Stimulated activated CD4-positive, alpha-beta T cell treated with anti-CD3 and anti-CD28 coated beads, Interleukin-12 subunit alpha, Interleukin-12 subunit beta, amount 100 ng/mL, for 48 hours (primary cell): Measurements from ENCODE around the gene EPM2AIP1.
A peak's percentile ranks its signal among the peaks of the same experiment; 100 is the strongest.
"Not testable (repeated sequence)": the region's sequence is repeated elsewhere in the genome, so short reads cannot be mapped to it uniquely, and the experiment has no call there.

Source experiments
- DNase-seq, 3 donors: peaks; one replicate each; pipeline ENCODE4 v3.0.0-alpha.2; 2020; ENCODE audit warnings: low read depth in 2 of 3, low spot score in 1 of 3

Gene EPM2AIP1

DNA sequence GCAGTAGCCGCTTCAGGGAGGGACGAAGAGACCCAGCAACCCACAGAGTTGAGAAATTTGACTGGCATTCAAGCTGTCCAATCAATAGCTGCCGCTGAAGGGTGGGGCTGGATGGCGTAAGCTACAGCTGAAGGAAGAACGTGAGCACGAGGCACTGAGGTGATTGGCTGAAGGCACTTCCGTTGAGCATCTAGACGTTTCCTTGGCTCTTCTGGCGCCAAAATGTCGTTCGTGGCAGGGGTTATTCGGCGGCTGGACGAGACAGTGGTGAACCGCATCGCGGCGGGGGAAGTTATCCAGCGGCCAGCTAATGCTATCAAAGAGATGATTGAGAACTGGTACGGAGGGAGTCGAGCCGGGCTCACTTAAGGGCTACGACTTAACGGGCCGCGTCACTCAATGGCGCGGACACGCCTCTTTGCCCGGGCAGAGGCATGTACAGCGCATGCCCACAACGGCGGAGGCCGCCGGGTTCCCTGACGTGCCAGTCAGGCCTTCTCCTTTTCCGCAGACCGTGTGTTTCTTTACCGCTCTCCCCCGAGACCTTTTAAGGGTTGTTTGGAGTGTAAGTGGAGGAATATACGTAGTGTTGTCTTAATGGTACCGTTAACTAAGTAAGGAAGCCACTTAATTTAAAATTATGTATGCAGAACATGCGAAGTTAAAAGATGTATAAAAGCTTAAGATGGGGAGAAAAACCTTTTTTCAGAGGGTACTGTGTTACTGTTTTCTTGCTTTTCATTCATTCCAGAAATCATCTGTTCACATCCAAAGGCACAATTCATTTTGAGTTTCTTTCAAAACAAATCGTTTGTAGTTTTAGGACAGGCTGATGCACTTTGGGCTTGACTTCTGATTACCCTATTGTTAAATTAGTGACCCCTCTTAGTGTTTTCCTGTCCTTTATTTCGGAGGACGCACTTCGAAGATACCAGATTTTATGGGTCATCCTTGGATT lies 674 bp upstream of the EPM2AIP1 start, which contains the start of gene MLH1:
TSS of gene MLH1 (plus strand) at position 193 of the 958 bp plus-strand sequence. CDS start at position 223, 30 bp downstream.
- DNase-seq, result peak; percentile 96 to 100 (median 99)

DNA sequence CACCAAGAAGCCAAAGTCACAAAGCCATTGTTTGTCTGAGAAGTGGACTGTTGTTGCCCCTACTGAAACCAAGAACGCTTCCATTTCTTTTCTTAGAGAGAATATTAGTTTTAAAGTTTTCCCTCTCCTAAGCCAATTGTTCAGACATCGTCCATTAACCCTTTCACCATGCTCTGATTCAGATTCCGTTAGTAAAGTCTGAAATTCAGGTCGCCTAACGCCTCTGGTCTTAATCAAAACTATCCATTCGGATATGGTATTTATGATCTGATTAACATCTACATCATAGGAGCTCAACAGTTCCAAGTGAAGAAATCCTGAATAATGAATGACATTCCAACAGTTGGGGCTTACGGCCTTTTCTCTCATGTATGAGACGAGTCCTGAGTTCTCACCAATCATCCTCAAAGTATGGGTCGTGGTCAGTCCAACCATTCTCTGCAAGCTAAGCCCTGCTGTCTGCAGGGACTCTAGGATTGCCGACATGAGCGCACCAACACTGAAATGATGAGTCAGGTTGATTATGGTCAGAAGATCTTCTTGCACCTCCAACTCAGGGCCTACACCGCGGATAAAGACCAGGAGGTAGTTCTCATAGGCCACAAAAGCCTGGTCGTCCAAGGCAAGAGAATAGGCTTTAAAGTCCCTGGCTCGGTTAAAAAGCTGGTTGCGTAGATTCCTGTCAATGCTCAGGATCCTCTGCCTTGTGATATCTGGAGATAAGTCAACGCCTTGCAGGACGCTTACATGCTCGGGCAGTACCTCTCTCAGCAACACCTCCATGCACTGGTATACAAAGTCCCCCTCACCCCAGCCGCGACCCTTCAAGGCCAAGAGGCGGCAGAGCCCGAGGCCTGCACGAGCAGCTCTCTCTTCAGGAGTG lies 767 bp downstream of the EPM2AIP1 start:
- peak in 2 of 3 donors; percentile 7 to 18 for DNase-seq

DNA sequence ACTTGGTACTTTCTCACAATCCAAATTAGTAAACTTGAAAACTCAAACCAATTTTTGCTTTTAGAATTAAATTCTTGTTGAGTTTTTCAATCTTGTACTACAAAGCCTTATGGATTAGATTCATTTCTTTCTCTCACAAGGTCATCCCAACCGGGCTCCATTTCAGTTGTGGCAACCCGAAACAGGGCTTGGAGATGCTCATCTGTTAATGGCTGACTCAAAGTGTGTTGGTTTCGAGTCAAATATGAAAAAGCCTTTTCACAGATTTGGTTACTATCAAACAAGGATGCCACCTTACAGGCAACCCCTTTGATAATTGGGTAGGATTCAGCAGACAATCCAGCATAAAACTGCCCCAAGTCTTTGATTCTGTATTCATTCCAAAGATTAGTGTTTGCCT lies 1.8 kb downstream of the EPM2AIP1 start:
- DNase-seq, result peak; percentile 11 to 26 (median 25)

GRCh38 chr3:36989568-36989967 lies 3.4 kb downstream of the EPM2AIP1 start:
- no peak for DNase-seq

GRCh38 chr3:36989005-36989404 lies 3.9 kb downstream of the EPM2AIP1 start:
- DNase-seq, result no peak

- DNase-seq, result no peak
These were observed 4.6 kb downstream of the EPM2AIP1 start for GRCh38 chr3:36988356-36988755.

GRCh38 chr3:36981006-36981405 lies 11.9 kb downstream of the EPM2AIP1 start:
- DNase-seq, result no peak

- DNase-seq, result no peak
These were observed 19.8 kb downstream of the EPM2AIP1 start for GRCh38 chr3:36973139-36973538.

GRCh38 chr3:36972163-36972562 lies 20.8 kb downstream of the EPM2AIP1 start:
- DNase-seq, result no peak

DNA sequence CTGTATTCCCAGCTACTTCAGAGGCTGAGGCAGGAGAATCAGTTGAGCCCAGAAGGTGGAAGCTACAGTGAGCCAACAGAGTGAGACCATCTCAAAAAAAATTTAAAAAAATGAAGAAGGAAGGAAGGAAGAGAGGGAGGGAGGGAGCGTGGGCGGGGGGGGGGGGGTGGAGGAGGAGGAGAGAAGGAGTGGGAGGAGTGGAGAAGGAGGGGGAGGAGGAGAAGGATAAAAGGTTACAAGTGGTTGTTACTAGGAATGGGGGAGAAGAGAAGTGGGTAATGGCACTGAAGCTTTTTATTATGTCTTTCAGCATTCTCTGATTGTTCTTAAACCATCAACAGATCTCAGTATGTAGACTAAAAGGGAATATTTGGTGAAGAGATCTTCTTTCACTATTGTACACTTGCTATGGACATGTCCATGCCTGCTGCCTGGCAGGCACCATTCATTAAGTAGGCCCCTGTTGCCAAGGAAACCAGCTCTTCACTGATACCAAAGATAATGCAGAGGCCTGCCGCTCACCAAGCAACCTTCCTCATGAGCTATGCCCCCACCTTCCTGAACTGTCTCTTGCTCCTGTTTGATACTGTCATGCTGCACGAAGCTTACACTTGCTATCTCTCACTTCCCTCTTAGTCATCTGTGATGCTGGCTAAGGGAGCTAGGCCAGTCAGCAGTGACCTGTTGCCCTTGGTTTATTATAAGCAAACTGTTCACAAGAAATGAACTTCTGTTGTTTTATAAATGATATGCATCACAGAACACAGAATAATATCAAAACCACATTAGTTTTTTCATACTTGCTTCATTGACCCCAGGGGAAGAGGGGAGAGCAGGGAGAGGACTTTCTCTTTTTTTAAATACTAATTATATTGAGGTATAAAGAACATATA lies 23.1 kb downstream of the EPM2AIP1 start:
- DNase-seq, result peak; percentile 19 to 33 (median 27)

GRCh38 chr3:36969085-36969484 lies 23.8 kb downstream of the EPM2AIP1 start:
- DNase-seq, result no peak

DNA sequence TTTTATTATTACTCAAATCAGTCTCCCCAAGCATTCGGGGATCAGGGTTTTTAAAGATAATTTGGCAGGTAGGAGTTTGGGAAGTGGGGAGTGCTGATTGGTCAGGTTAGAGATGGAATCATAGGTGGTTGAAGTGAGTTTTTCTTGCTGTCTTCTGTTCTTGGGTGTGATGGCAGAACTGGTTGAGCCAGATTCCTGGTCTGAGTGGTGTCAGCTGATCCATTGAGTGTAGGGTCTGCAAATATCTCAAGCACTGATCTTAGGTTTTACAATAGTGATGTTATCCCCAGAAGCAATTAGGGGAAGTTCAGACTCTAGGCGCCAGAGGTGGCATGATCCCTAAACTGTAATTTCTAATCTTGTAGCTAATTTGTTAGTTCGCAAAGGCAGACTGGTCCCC lies 27.5 kb downstream of the EPM2AIP1 start:
- DNase-seq, result no peak

- no peak for DNase-seq
These were observed 28.1 kb downstream of the EPM2AIP1 start for GRCh38 chr3:36964817-36965216.

DNA sequence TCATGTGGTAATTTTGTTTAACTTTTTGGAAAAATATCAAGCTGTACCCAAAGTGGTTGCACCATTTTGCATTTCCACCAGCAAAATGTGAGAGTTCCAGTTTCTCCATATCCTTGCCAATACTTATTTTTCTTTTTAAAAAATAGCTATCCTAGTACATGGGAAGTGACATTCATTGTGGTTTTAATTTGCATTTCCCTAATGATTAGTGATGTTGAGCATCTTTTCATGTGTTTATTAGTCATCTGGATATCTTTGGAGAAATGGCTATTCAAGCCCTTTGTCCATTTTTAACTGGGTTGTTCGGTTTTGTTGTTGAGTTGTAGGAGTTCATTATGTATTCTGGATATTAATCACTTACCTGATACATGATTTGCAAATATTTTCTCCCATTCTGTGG lies 28.6 kb downstream of the EPM2AIP1 start:
- DNase-seq, result no peak

DNA sequence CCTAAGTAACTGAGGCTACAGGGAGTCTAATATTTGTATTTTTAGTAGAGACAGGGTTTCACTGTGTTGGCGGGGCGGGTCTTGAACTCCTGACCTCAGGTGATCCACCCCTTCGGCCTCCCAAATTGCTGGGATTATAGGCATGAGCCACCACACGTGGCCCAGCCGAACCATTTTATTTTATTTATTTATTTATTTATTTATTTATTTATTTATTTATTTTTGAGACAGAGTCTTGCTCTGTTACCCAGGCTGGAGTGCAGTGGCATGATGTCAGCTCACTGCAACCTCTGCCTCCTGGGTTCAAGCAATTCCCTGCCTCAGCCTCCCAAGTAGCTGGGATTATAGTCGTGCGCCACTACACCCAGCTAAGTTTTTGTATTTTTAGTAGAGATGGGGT lies 29.9 kb downstream of the EPM2AIP1 start:
- DNase-seq, result not testable (repeated sequence)

GRCh38 chr3:36960502-36960901 lies 32.4 kb downstream of the EPM2AIP1 start:
- no peak for DNase-seq

GRCh38 chr3:36959821-36960220 lies 33.1 kb downstream of the EPM2AIP1 start:
- no peak for DNase-seq

- DNase-seq, result peak in 1 of 3 donors; percentile 9
These were observed 34.9 kb downstream of the EPM2AIP1 start for GRCh38 chr3:36957862-36958686.

GRCh38 chr3:36957063-36957462 lies 35.9 kb downstream of the EPM2AIP1 start:
- no peak for DNase-seq

GRCh38 chr3:36956155-36956554 lies 36.8 kb downstream of the EPM2AIP1 start:
- DNase-seq, result no peak
